NCI-H2081 (cell line): ENCODE data around the gene SYS1.
A peak's percentile ranks its signal among the peaks of the same experiment; 100 is the strongest.

ENCODE experiments used
- DNase-seq, 2 experiments: peaks; one replicate each; lab custom pipeline; 2025; lab: John Stamatoyannopoulos, UW

The SYS1 gene

DNA sequence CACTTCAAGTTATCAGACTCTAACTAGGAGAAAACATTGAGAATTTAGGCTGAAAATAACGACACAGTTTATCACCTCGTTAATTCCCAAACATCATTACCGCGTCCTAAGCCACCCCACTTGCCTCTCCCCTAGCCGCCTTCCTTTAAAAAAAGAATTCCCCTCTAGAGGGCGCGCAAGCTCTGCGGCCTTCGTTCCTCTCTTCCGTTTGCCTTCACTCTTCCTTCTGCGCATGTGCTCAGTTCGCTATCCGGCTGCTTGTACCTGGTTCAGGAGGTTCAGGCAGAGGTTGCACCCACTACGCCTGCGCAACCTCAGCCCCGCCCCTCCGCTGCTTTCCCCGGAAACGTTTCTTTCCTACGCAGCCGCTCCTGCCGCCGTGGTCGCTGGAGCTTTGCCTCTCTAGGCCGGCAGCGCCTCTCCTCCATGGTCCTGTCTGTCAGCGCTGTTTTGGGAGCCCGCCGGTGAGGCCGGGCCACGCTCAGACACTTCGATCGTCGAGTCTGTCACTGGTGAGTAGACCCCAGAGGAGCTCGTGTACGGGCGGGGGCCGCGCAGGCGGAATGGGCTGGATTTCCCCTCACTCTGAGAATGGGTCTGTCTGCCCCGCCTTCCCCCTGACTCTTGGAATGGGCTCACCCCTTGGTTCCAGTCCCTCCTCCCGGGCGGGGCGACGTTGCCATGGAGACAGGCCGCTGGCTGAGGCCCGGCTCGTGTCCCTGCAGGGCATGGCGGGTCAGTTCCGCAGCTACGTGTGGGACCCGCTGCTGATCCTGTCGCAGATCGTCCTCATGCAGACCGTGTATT, at the start of gene SYS1:
Gene SYS1 (plus strand): TSS at position 353 of the 807 bp plus-strand sequence. CDS start 376 bp downstream, at position 729.
- peak; percentile 97 to 98 for DNase-seq

- DNase-seq, result no peak
These were observed 49.0 kb upstream of the SYS1 start for GRCh38 chr20:45313943-45314342.

DNA sequence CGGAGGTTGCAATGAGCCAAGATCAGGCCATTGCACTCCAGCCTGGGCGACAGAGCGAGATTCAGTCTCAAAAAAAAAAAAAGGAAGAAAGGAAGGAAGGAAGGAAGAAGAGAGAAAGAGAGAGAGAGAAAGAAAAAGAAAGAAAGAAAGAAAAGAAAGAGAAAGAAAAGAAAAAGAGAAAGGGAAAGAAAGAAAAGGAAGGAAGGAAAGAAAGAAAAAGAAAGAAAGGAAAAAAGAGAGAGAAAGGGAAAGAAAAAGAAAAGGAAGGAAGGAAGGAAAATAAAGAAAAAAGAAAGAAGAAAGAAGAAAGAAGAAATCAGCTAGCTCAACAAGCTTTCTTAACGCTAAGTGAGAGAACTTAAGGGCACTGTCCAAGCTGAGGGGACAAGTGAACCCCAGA, 47.3 kb upstream of the SYS1 start:
- no peak for DNase-seq

DNA sequence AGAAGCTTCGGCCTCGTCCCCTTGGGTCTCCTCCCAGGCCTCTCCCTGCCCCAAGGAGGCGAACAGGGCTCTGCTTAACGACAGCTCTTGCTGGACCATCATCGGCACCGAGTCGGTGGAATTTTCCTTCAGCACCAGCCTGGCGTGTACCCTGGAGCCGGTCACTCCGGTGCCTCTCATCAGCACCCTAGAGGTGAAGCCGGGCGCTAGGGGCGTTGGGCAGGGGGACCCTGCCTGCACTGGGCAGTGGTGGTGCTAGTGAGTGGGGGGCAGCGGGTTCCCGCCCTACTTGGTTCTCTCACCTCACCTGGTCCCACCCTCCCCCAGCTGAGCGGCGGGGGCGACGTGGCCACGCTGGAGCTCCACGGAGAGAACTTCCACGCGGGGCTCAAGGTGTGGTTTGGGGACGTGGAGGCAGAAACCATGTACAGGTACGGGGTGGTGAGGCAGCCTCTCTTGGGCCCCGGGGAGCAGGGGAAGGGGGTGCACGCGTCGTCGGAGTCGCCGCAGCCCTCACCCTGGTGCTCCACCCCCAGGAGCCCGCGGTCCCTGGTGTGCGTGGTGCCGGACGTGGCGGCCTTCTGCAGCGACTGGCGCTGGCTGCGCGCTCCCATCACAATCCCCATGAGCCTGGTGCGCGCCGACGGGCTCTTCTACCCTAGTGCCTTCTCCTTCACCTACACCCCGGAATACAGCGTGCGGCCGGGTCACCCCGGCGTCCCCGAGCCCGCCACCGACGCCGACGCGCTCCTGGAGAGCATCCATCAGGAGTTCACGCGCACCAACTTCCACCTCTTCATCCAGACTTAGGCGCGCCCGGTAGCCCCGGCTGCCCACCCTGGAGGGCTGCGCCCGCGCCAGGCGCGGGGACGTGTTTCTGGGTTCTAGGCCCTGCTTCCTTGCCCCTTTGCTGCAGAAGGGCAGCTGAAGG, 46.5 kb upstream of the SYS1 start:
- no peak for DNase-seq

- no peak for DNase-seq
These were observed 45.1 kb upstream of the SYS1 start for GRCh38 chr20:45317826-45318225.

DNA sequence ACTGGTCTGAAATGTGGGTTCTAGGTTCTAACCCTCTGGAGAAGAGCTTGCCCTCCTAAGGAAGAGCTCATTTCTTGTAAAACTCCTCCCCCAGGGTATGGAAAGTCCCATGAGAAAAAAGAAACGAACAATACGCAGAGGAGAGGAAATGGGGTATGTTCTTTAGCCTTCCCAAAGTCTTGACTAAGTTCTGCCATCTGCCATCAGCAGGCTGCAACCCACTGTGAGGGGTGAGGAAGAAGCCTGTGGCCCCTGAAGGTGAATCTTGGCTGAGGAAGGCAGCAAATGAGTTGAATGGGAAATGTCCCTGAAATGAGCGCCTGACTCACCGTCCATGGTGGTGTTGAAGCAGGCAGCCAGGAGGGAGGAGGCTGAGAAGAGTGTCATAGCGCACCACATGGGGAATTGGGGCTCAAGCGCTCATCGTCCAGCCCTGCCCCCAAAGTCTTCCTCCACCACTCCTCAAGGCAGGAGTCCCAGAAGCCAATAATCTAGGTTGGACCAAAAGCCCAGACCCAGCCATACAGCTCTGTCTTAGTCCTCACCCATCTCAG, 44.5 kb upstream of the SYS1 start:
- DNase-seq, result no peak

- no peak for DNase-seq
These were observed 44.0 kb upstream of the SYS1 start for GRCh38 chr20:45318948-45319347.

- no peak for DNase-seq
These were observed 41.9 kb upstream of the SYS1 start for GRCh38 chr20:45320948-45321595.

DNA sequence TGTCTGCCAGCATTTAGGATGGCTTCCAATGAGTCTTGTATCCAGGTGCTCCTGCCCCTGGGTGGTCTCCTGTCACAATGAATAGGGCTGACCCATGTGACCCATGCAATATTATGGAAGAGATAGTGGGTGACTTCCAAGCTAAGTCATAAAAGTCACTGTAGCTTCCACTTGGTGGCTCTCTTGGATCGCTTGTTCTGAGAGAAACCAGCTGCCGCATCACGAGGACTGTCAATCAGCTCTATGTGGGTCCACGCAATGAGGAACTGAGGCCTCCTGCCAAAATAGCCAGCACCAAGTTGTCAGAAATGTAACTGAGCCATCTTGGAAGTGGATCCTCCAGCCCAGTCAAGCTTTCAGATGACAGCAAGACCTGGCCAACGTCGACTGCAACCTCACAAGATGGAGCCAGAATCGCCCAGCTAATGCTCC, 40.0 kb upstream of the SYS1 start:
- DNase-seq, result peak in 1 of 2 experiments; percentile 43

- no peak for DNase-seq
These were observed 39.2 kb upstream of the SYS1 start for GRCh38 chr20:45323731-45324130.

- DNase-seq, result no peak
These were observed 37.6 kb upstream of the SYS1 start for GRCh38 chr20:45325371-45325770.

GRCh38 chr20:45328451-45328850, 34.5 kb upstream of the SYS1 start:
- DNase-seq, result no peak

DNA sequence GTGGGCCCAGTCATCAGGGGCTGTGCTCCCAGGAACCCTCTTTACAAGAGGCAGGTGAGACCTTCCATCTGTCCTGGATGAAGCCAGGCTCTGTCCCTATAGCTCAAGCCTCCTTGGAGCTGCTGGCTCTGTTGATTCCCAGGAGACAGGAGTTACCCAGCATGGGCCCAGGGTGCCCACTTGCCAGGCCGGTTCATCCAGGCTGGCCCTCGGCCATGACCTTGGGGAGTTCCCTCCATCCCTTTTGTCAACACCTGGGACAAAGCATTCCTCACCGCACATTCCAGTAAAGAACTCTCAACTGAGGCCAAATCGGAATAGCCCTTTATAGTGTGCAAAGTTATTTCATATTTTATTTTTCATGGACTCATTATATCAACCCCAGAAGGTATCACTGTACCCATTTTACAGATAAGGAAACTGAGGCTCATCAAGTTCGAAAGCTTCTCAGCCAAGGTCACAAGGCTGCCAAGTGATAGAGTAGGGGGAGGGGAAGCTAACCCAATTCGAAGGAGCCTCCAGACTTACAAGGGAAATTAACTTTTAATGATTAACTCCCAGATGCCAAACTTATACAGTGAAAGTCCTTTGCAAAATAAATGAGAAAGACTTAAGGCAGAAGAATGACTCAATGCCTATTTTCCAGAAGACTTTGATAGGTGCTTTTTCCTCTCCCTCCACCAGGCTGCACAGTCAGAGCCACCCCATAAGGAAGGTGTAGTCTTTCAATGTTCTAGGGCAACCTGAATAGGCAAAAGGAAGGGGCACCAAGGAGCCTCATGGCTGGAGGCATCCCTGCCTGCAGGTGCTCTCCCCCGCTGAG, 33.2 kb upstream of the SYS1 start:
- DNase-seq, result no peak

DNA sequence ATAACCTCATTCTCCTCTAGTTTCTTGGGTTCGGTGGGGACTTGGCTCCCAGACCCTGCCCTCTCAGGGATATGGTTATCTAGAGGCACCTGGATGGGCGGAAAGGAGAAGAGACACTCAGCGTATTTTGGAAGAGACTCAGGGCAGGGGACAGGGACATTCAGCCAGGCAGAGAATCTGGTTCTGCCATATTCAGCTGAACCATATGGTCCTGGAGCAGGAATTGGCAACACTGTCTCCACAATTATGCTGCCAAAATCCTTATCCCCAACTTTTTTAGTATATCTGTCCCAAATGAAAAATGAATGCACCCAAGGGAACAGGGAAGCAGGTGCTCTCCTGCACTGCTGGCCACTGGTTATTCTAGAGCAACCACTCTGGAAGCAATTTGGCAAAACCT, 32.5 kb upstream of the SYS1 start:
- no peak for DNase-seq

GRCh38 chr20:45336530-45337366, 26.2 kb upstream of the SYS1 start:
- no peak for DNase-seq

GRCh38 chr20:45337367-45338120, 25.4 kb upstream of the SYS1 start:
- no peak for DNase-seq

DNA sequence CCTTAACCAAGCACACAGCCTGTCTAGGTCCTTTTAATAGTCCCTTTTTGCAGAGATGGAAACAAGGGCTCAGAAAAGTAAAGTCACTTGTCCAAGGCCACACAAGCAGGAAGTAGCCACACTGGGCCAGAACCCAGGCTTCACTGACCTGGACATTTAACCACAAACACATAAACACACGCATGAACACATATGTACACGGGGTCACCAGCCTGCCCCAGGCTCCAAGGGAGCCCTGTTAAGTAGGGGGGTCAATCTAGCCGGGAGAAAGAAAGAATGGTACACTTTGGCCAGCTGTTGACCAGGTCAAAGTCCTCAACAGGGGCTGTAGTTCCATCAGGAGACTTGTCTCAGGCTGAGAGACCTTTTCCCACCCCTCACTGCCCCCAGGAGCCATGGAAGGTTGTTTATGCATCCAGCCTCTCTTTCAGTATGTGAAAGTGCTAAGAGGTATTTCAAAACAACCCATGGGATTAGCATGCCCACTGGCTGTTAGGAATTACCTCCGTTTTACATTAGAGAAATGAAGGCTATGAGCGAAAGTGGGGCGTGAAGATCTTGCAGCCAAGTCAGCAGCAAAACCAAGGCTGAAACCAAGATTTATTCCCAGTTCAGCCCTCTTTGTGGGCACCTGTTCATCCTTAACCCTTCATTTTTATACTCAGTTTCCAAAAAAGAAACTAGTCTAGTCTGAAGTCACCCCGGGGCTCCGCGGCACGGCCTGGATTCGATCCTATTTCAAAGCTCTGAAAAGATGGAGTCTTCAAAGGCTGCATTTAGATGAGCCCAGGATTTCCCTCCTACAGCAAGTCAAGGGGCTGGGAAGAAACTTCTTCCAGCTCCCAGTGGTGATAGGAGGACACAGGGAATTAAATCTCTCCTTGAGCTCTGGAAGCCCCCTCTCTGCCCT, 24.6 kb upstream of the SYS1 start:
- no peak for DNase-seq

DNA sequence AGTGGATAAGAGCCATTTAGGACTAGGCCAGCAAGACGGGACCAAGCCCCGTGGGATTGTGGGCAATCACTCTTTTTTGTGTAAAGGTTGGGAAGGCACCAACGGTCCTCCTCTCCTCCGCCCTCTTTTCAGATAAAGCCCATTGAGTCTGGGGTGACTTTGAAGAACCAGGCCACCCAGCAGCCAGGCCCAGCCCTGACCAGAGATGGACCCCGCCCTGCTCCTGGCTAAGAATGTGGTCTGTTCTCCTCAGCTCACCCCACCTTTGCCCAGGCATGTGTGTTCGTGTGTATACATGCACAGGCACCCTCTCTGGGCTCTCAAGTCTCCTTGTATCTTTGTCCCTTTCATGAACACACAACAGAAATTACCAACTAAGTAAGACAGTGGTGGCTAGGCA, 23.9 kb upstream of the SYS1 start:
- DNase-seq, result no peak
